Lower leg skin (tissue), 3 donors: ENCODE data around the gene CNN3.

Source experiments
- POLR2A ChIP-seq, 2 donors: fragments of 450-650 bp; IDR thresholded peaks; one replicate each; pipeline ENCODE4 v1.6.1; 2016 to 2017; ENCODE audit warnings: antibody characterized with exemption in 2 of 2, mild to moderate bottlenecking in 1 of 2, moderate library complexity in 1 of 2
- TF ChIP-seq, protein P1 (sequence below), 3 donors: fragments of 450-650 bp; IDR thresholded peaks; one replicate each; pipeline ENCODE4 v1.5.1; 2016; ENCODE audit warnings: antibody characterized with exemption in 3 of 3, mild to moderate bottlenecking in 3 of 3, moderate library complexity in 2 of 3

DNA sequence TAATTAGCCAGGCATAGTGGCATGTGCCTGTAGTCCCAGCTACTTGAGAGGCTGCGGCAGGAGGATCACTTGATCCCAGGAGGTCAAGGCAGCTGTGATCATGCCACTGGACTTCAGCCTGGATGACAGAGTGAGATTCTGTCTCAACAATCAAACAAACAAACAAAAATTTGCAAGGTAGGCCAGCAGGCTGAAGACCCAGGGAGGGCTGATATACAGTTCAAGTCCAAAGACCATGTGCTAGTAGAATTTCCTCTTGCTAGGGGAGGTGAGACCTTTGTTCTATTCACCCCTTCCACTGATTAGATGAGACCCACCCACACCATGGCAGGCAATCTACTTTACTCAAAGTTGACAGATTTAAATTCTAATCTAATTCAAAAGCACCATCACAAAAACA, 31.2 kb upstream of the CNN3 start:
- TF ChIP-seq, protein P1, sequence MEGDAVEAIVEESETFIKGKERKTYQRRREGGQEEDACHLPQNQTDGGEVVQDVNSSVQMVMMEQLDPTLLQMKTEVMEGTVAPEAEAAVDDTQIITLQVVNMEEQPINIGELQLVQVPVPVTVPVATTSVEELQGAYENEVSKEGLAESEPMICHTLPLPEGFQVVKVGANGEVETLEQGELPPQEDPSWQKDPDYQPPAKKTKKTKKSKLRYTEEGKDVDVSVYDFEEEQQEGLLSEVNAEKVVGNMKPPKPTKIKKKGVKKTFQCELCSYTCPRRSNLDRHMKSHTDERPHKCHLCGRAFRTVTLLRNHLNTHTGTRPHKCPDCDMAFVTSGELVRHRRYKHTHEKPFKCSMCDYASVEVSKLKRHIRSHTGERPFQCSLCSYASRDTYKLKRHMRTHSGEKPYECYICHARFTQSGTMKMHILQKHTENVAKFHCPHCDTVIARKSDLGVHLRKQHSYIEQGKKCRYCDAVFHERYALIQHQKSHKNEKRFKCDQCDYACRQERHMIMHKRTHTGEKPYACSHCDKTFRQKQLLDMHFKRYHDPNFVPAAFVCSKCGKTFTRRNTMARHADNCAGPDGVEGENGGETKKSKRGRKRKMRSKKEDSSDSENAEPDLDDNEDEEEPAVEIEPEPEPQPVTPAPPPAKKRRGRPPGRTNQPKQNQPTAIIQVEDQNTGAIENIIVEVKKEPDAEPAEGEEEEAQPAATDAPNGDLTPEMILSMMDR (IDR thresholded peaks at IDR 0.05): no peak
- no peak for TF ChIP-seq POLR2A (IDR thresholded peaks at IDR 0.05)
